ENCODE data around the gene SIPA1. TPM values are rescaled to one million over a fixed set of nuclear protein-coding genes. Genes with fewer than 3 reads are reported as not detected.
A peak's percentile ranks its signal among the peaks of the same experiment; 100 is the strongest.
"Not testable (repeated sequence)": the region's sequence is repeated elsewhere in the genome, so short reads cannot be mapped to it uniquely, and the experiment has no call there.

Gene SIPA1
- total RNA-seq, 2 experiments from 2014 or later, result 201 to 205 TPM

GRCh38 chr11:65651589-65652510 is 13.9 kb downstream of the SIPA1 start:
- Mint-ChIP-seq H3K4me1 (peaks cover 42% of the 10 kb centered on the region), H3K4me3 (peak overlapping the region; percentile 74), H3K9me3 (no peaks in the 10 kb centered on the region), H3K27me3 (no peaks in the 10 kb centered on the region), H3K36me3 (ENCODE audit: low read depth) (peaks cover 70% of the 10 kb centered on the region), H3K27ac (peak overlapping the region; percentile 84)
- ChIA-PET CTCF (interaction anchor here (0.6 to 1.7 kb wide), 7 partner anchors 9 to 323 kb away, joined by 3 to 5 read pairs (median 3); partner anchors contain the start of genes AP5B1 and RELA), POLR2A (interaction anchor here (0.7 to 8.7 kb wide), 12 partner anchors 10 to 390 kb away, joined by 3 to 187 read pairs (median 4); partner anchors contain the start of genes EHBP1L1, FAM89B, MALAT1 and MAP3K11)
- DNase-seq, result no peak

- peaks cover 76% of the 10 kb centered on the region for H3K36me3 Mint-ChIP-seq (ENCODE audit: low read depth)
Measured at GRCh38 chr11:65652511-65653228, 14.8 kb downstream of the SIPA1 start.

GRCh38 chr11:65653229-65654225 is 15.6 kb downstream of the SIPA1 start:
- POLR2A ChIA-PET, result interaction anchor here (0.8 to 8.7 kb wide), 13 partner anchors 10 to 392 kb away, joined by 3 to 187 read pairs (median 4); partner anchors contain the start of genes CCDC85B, KAT5, MAP3K11 and PCNX3
- Mint-ChIP-seq H3K9me3 (no peaks in the 10 kb centered on the region), H3K4me3 (peak overlapping the region; percentile 74), H3K27ac (peak overlapping the region; percentile 93), H3K4me1 (peaks cover 50% of the 10 kb centered on the region), H3K27me3 (no peaks in the 10 kb centered on the region), H3K36me3 (ENCODE audit: low read depth) (peaks cover 78% of the 10 kb centered on the region)
- CTCF ChIA-PET, result interaction anchor here (0.6 to 1.7 kb wide), 9 partner anchors 7 to 206 kb away, joined by 3 to 8 read pairs (median 3); partner anchors contain the start of genes KAT5, MUS81 and SIPA1
- no peak for DNase-seq

More at GRCh38 chr11:65652511-65653228, 14.8 kb downstream of the SIPA1 start:
- DNase-seq, result peak; percentile 96
- Mint-ChIP-seq H3K27me3 (no peaks in the 10 kb centered on the region), H3K4me1 (peaks cover 50% of the 10 kb centered on the region), H3K27ac (peak overlapping the region; percentile 93), H3K4me3 (peak overlapping the region; percentile 74), H3K9me3 (no peaks in the 10 kb centered on the region)
- ChIA-PET CTCF (interaction anchor here (0.6 to 1.7 kb wide), 12 partner anchors 8 to 322 kb away, joined by 3 to 8 read pairs (median 3); partner anchors contain the start of genes AP5B1, KAT5, MUS81 and RELA), POLR2A (interaction anchor here (0.7 to 8.7 kb wide), 16 partner anchors 10 to 391 kb away, joined by 3 to 187 read pairs (median 4); partner anchors contain the start of genes CCDC85B, EHBP1L1, FAM89B and KAT5)

GRCh38 chr11:65654375-65655349 is 16.8 kb downstream of the SIPA1 start:
- DNase-seq, result no peak
- Mint-ChIP-seq H3K4me1 (peaks cover 58% of the 10 kb centered on the region), H3K4me3 (no peak overlapping the region), H3K27ac (peak overlapping the region; percentile 30), H3K9me3 (no peaks in the 10 kb centered on the region), H3K36me3 (ENCODE audit: low read depth) (peaks cover 85% of the 10 kb centered on the region), H3K27me3 (no peaks in the 10 kb centered on the region)
- CTCF ChIA-PET, result interaction anchor here (1.4 kb wide), 2 partner anchors 17 to 57 kb away, joined by 3 to 8 read pairs; partner anchors contain the start of genes KAT5 and SIPA1
- POLR2A ChIA-PET, result interaction anchor here (0.9 to 8.7 kb wide), 5 partner anchors 8 to 220 kb away, joined by 4 to 187 read pairs (median 34); partner anchors contain the start of genes MAP3K11, PCNX3, RELA and SIPA1

GRCh38 chr11:65655570-65656332 is 17.9 kb downstream of the SIPA1 start:
- ChIA-PET POLR2A (interaction anchor here (0.7 to 8.7 kb wide), 2 partner anchors 14 to 55 kb away, joined by 3 to 187 read pairs; partner anchors contain the start of gene SIPA1), CTCF (interaction anchor here (1.0 kb wide), 1 partner anchor 18 kb away, joined by 3 read pairs; the partner anchor contains the start of gene SIPA1)
- Mint-ChIP-seq H3K27ac (peak overlapping the region; percentile 32), H3K36me3 (ENCODE audit: low read depth) (peaks cover 89% of the 10 kb centered on the region), H3K27me3 (no peaks in the 10 kb centered on the region), H3K4me1 (peaks cover 67% of the 10 kb centered on the region), H3K9me3 (no peaks in the 10 kb centered on the region), H3K4me3 (no peak overlapping the region)
- DNase-seq, result no peak

- H3K4me3 Mint-ChIP-seq, result no peak overlapping the region
- no peak for DNase-seq
- ChIA-PET POLR2A (interaction anchor here (1.0 to 8.7 kb wide), 3 partner anchors 16 to 47 kb away, joined by 3 to 187 read pairs (median 3); partner anchors contain the start of gene SIPA1), CTCF (no interaction called here)
- peaks cover 63% of the 10 kb centered on the region for H3K4me1 Mint-ChIP-seq
- H3K27ac Mint-ChIP-seq, result peak overlapping the region; percentile 1
- no peaks in the 10 kb centered on the region for H3K27me3 Mint-ChIP-seq
- H3K9me3 Mint-ChIP-seq, result no peaks in the 10 kb centered on the region
- H3K36me3 Mint-ChIP-seq (ENCODE audit: low read depth), result peaks cover 80% of the 10 kb centered on the region
Measured at GRCh38 chr11:65657426-65657825, 19.5 kb downstream of the SIPA1 start.

- DNase-seq, result no peak
- ChIA-PET CTCF (interaction anchor here (1.0 kb wide), 1 partner anchor 65 kb away, joined by 4 read pairs; no protein-coding TSS in a partner anchor), POLR2A (interaction anchor here (0.8 to 1.5 kb wide), 3 partner anchors 25 to 232 kb away, joined by 3 read pairs; partner anchors contain the start of gene CCDC85B)
- Mint-ChIP-seq H3K36me3 (ENCODE audit: low read depth) (peaks cover 72% of the 10 kb centered on the region), H3K27ac (no peak overlapping the region), H3K9me3 (no peaks in the 10 kb centered on the region), H3K4me3 (no peak overlapping the region), H3K27me3 (no peaks in the 10 kb centered on the region), H3K4me1 (peaks cover 55% of the 10 kb centered on the region)
Measured at GRCh38 chr11:65658174-65659021, 20.5 kb downstream of the SIPA1 start.

- H3K36me3 Mint-ChIP-seq (ENCODE audit: low read depth), result peaks cover 62% of the 10 kb centered on the region
- no peak overlapping the region for H3K4me3 Mint-ChIP-seq
- ChIA-PET POLR2A (no interaction called here), CTCF (interaction anchor here (1.6 kb wide), 1 partner anchor 7 kb away, joined by 3 read pairs; no protein-coding TSS in a partner anchor)
- H3K27me3 Mint-ChIP-seq, result no peaks in the 10 kb centered on the region
- H3K9me3 Mint-ChIP-seq, result no peaks in the 10 kb centered on the region
- no peak for DNase-seq
- peak overlapping the region; percentile 54 for H3K27ac Mint-ChIP-seq
- H3K4me1 Mint-ChIP-seq, result peaks cover 51% of the 10 kb centered on the region
Measured at GRCh38 chr11:65660038-65660437, 22.1 kb downstream of the SIPA1 start.

GRCh38 chr11:65660908-65661307 is 23.0 kb downstream of the SIPA1 start:
- H3K27me3 Mint-ChIP-seq, DNase-seq, H3K9me3 Mint-ChIP-seq, H3K27ac Mint-ChIP-seq: not testable (repeated sequence)
- ChIA-PET CTCF (interaction anchor here (1.6 kb wide), 1 partner anchor 8 kb away, joined by 3 read pairs; no protein-coding TSS in a partner anchor), POLR2A (interaction anchor here (0.6 to 0.9 kb wide), 3 partner anchors 14 to 38 kb away, joined by 3 read pairs; no protein-coding TSS in a partner anchor)
- Mint-ChIP-seq H3K36me3 (ENCODE audit: low read depth) (peaks cover 53% of the 10 kb centered on the region), H3K4me3 (peak overlapping the region; percentile 83), H3K4me1 (peaks cover 49% of the 10 kb centered on the region)
